GM23248 (cell line): ENCODE results near the gene PCSK9.

Experiments
- EZH2 ChIP-seq: fragments of 200-600 bp; sonication (generic); IDR thresholded peaks from 2 replicates; pipeline ENCODE4 v1.6.1; 2018; ENCODE audit warnings: antibody characterized with exemption, mild to moderate bottlenecking; ENCODE audit not compliant: insufficient read depth, poor library complexity, severe bottlenecking
- EZH2phosphoT487 ChIP-seq: fragments of 200-600 bp; sonication (generic); IDR thresholded peaks from 2 replicates; pipeline ENCODE4 v1.6.1; 2018; ENCODE audit warnings: antibody characterized with exemption, moderate library complexity, mild to moderate bottlenecking, low read depth; ENCODE audit not compliant: insufficient read depth

DNA sequence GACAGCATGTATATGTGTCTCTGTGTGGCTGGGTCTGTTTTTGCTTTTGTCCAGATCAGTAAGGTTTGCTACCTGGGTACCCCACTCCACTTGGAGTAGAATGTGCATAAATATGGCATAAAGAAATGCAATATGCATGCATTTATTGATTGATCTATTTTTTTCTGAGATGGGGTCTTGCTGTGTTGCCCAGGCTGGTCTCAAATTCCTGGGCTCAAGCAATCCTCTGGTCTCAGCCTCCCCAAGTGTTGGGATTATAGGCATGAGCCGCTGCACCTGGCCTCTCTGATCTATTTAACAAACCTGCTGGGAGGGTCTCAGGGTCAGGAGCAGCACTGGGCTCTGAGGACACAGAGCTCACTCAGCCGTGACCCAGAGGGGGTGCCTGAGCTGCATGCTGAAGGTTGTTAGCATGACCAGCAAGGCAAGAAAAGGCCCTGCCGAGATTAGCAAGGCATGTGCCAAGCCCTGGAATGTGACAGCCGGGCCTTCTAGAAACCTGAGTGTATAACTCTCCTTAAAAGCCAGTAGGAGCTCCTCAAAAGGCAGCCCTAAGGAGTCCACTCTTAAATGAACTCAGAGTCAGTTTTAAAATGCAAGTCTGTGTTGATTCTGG lies 22.5 kb downstream of the PCSK9 start:
- TF ChIP-seq EZH2: no peak
- TF ChIP-seq EZH2phosphoT487: no peak
